H9 (cell line): Measurements from ENCODE around the gene TRMU. TPM values are rescaled to one million over a fixed set of nuclear protein-coding genes. Genes with fewer than 3 reads are reported as not detected.

ENCODE experiments used
- DNase-seq: peaks from one replicate; pipeline ENCODE4 v3.0.0-alpha.2; 2017
- H2AFZ ChIP-seq: one replicate; pipeline ENCODE4 v1.6.1; 2013; ENCODE audit warnings: mild to moderate bottlenecking, low read length, control low read depth, moderate library complexity
- H2AK5ac ChIP-seq: 2 replicates; pipeline ENCODE4 v1.6.1; 2013; ENCODE audit warnings: low read length, control low read depth, mixed read lengths; ENCODE audit not compliant: insufficient read length
- H2BK120ac ChIP-seq: one replicate; pipeline ENCODE4 v1.6.1; 2013; ENCODE audit warnings: low read depth, mild to moderate bottlenecking, low read length, control low read depth, inconsistent platforms; ENCODE audit not compliant: poor library complexity, severe bottlenecking
- H2BK12ac ChIP-seq: 2 replicates; pipeline ENCODE4 v1.6.1; 2013; ENCODE audit warnings: low read length, control low read depth, mixed read lengths, low read depth; ENCODE audit not compliant: insufficient read length
- H2BK15ac ChIP-seq: 2 replicates; pipeline ENCODE4 v1.6.1; 2013; ENCODE audit warnings: low read depth, low read length, control low read depth
- H2BK20ac ChIP-seq: one replicate; pipeline ENCODE4 v1.6.1; 2013; ENCODE audit warnings: low read depth, mild to moderate bottlenecking, low read length, control low read depth, inconsistent platforms; ENCODE audit not compliant: poor library complexity, severe bottlenecking
- H2BK5ac ChIP-seq: 2 replicates; pipeline ENCODE4 v1.6.1; 2013; ENCODE audit warnings: low read length, control low read depth, mixed read lengths; ENCODE audit not compliant: insufficient read length
- H3K14ac ChIP-seq: 2 replicates; pipeline ENCODE4 v1.6.1; 2013; ENCODE audit warnings: low read length, control low read depth; ENCODE audit not compliant: insufficient read depth
- H3K18ac ChIP-seq: 2 replicates; pipeline ENCODE4 v1.6.1; 2013; ENCODE audit warnings: low read depth, mild to moderate bottlenecking, mixed read lengths, low read length, control low read depth; ENCODE audit not compliant: insufficient read length
- H3K23ac ChIP-seq: 2 replicates; pipeline ENCODE4 v1.6.1; 2013; ENCODE audit warnings: low read length, control low read depth, mixed read lengths, low read depth; ENCODE audit not compliant: insufficient read length
- H3K23me2 ChIP-seq: 2 replicates; pipeline ENCODE4 v1.6.1; 2013; ENCODE audit warnings: low read depth, mild to moderate bottlenecking, mixed read lengths, low read length, control low read depth; ENCODE audit not compliant: insufficient read length, poor library complexity, severe bottlenecking
- H3K27ac ChIP-seq: 2 replicates; pipeline ENCODE4 v1.5.1; 2013; ENCODE audit warnings: low read length, control low read depth, mixed read lengths, low read depth; ENCODE audit not compliant: insufficient read length
- H3K27me3 ChIP-seq: 2 replicates; pipeline ENCODE4 v1.6.1; 2013; ENCODE audit warnings: low read length, control low read depth, inconsistent platforms; ENCODE audit not compliant: insufficient read depth
- H3K4ac ChIP-seq: 2 replicates; pipeline ENCODE4 v1.6.1; 2013; ENCODE audit warnings: low read depth, mild to moderate bottlenecking, control low read depth, inconsistent platforms, low read length, moderate library complexity
- H3K4me1 ChIP-seq: 2 replicates; pipeline ENCODE4 v1.6.1; 2013; ENCODE audit warnings: low read length, control low read depth, inconsistent platforms; ENCODE audit not compliant: insufficient read depth
- H3K4me2 ChIP-seq: 2 replicates; pipeline ENCODE4 v1.6.1; 2013; ENCODE audit warnings: low read length, control low read depth, mixed read lengths; ENCODE audit not compliant: insufficient read length, insufficient read depth
- H3K56ac ChIP-seq: 2 replicates; pipeline ENCODE4 v1.6.1; 2013; ENCODE audit warnings: low read depth, mild to moderate bottlenecking, mixed read lengths, low read length, control low read depth; ENCODE audit not compliant: insufficient read length
- H3K79me1 ChIP-seq: 2 replicates; pipeline ENCODE4 v1.6.1; 2013; ENCODE audit warnings: low read depth, mild to moderate bottlenecking, moderate library complexity, low read length, control low read depth, inconsistent platforms; ENCODE audit not compliant: insufficient read depth, poor library complexity, severe bottlenecking
- H3K79me2 ChIP-seq: 2 replicates; pipeline ENCODE4 v1.6.1; 2013; ENCODE audit warnings: low read length, control low read depth, inconsistent platforms; ENCODE audit not compliant: insufficient read depth
- H3K9ac ChIP-seq: 2 replicates; pipeline ENCODE4 v1.6.1; 2013; ENCODE audit warnings: low read length, control low read depth, mixed read lengths; ENCODE audit not compliant: insufficient read length; ENCODE audit errors: extremely low read depth
- H3K9me3 ChIP-seq: one replicate; pipeline ENCODE4 v1.6.1; 2013; ENCODE audit warnings: low read depth, low read length, inconsistent platforms; ENCODE audit not compliant: control insufficient read depth
- H3T11ph ChIP-seq: one replicate; pipeline ENCODE4 v1.6.1; 2013; ENCODE audit warnings: mild to moderate bottlenecking, low read length, control low read depth, inconsistent platforms
- H4K20me1 ChIP-seq: one replicate; pipeline ENCODE4 v1.6.1; 2013; ENCODE audit not compliant: control insufficient read depth, insufficient read length, insufficient read depth
- H4K5ac ChIP-seq: 2 replicates; pipeline ENCODE4 v1.6.1; 2013; ENCODE audit warnings: low read depth, mild to moderate bottlenecking, mixed read lengths, low read length, control low read depth; ENCODE audit not compliant: insufficient read length
- H4K8ac ChIP-seq: replicated peaks from 2 replicates; pipeline ENCODE4 v1.6.1; 2013; ENCODE audit warnings: low read length, control low read depth, mixed read lengths, low read depth; ENCODE audit not compliant: insufficient read length
- H4K91ac ChIP-seq: 2 replicates; pipeline ENCODE4 v1.6.1; 2013; ENCODE audit warnings: low read depth, mild to moderate bottlenecking, moderate library complexity, mixed read lengths, low read length, control low read depth; ENCODE audit not compliant: insufficient read length
- H3K27ac Mint-ChIP-seq, 3 experiments: 2 replicates in 2 of 3; 3 replicates in 1 of 3; pipeline ENCODE4 v1.8.0; 2020 to 2021; ENCODE audit warnings: mixed read lengths in 3 of 3, mild to moderate bottlenecking in 1 of 3, moderate library complexity in 1 of 3
- H3K27me3 Mint-ChIP-seq: 2 replicates; pipeline ENCODE4 v1.8.0; 2021; ENCODE audit warnings: low read depth, mild to moderate bottlenecking, moderate library complexity, mixed read lengths
- H3K36me3 Mint-ChIP-seq, 3 experiments: 2 replicates in 2 of 3; 3 replicates in 1 of 3; pipeline ENCODE4 v1.8.0; 2020 to 2021; ENCODE audit warnings: low read depth in 3 of 3, mixed read lengths in 3 of 3; ENCODE audit not compliant: insufficient read depth in 1 of 3
- H3K4me1 Mint-ChIP-seq, 2 experiments: 2 replicates each; pipeline ENCODE4 v1.8.0; 2020; ENCODE audit warnings: mixed read lengths in 2 of 2
- H3K4me3 Mint-ChIP-seq, 2 experiments: 2 replicates in 1 of 2; 3 replicates in 1 of 2; pipeline ENCODE4 v1.8.0; 2020 to 2021; ENCODE audit warnings: mild to moderate bottlenecking in 2 of 2, mixed read lengths in 2 of 2, moderate library complexity in 1 of 2
- H3K9me3 Mint-ChIP-seq, 2 experiments: 2 replicates in 1 of 2; 3 replicates in 1 of 2; pipeline ENCODE4 v1.8.0; 2020; ENCODE audit warnings: mild to moderate bottlenecking in 2 of 2, mixed read lengths in 2 of 2, moderate library complexity in 1 of 2
- CTCF ChIP-seq: fragments of 200-600 bp; sonication (generic); conservative IDR thresholded peaks from 3 replicates; pipeline ENCODE4 v1.8.0; 2021; ENCODE audit warnings: antibody characterized with exemption, mild to moderate bottlenecking
- WGBS: extraction: QIAGEN DNeasy Blood & Tissue Kit; methylation state at CpG from one replicate; pipeline ENCODE4 v1.1.7; 2013; ENCODE audit warnings: missing lambda C conversion rate, low lambda C conversion rate, mixed read lengths; ENCODE audit not compliant: insufficient read length; ENCODE audit errors: extremely low coverage; 5-methylcytosine and 5-hydroxymethylcytosine counted together
- total RNA-seq: library from RNA; stranded (reverse); gene quantifications from 2 replicates; pipeline ENCODE4 v1.2.1, GENCODE V29; 2021

TRMU gene
- total RNA-seq, 1 experiment from 2014 or later: 86.3 TPM

GRCh38 chr22:46287873-46288751, 47.4 kb upstream of the TRMU start:
- no peaks in the 10 kb centered on the region for H3K9me3 ChIP-seq
- no peak overlapping the region for H3K4ac ChIP-seq
- no peaks in the 10 kb centered on the region for H3K27me3 ChIP-seq
- H4K20me1 ChIP-seq: no peaks in the 10 kb centered on the region
- no peak overlapping the region for H3K56ac ChIP-seq
- H4K91ac ChIP-seq: no peak overlapping the region
- H3K4me3 Mint-ChIP-seq: no peak overlapping the region
- H3K23me2 ChIP-seq: no peaks in the 10 kb centered on the region
- H3K23ac ChIP-seq: no peak overlapping the region
- H2BK15ac ChIP-seq: no peak overlapping the region
- H4K8ac ChIP-seq: no peak overlapping the region
- no peaks in the 10 kb centered on the region; the same call in 1 of the 2 replicates for H3K27me3 Mint-ChIP-seq
- H2AFZ ChIP-seq: no peak overlapping the region
- no peak overlapping the region for H3K27ac ChIP-seq
- H3K27ac Mint-ChIP-seq: peak overlapping the region in 1 of 3 experiments; percentile 77; a peak in 1 of 7 replicates
- H3K79me2 ChIP-seq: no peaks in the 10 kb centered on the region
- WGBS: no CpG with 5 or more reads among the region's 24 CpGs
- peaks cover 11 to 40% (median 38%) of the 10 kb centered on the region in 3 experiments; a peak in 6 of 7 replicates for H3K36me3 Mint-ChIP-seq
- TF ChIP-seq CTCF: no peak
- H4K5ac ChIP-seq: no peak overlapping the region
- no peak overlapping the region for H2AK5ac ChIP-seq
- H3K18ac ChIP-seq: no peak overlapping the region
- no peaks in the 10 kb centered on the region for H3K9me3 Mint-ChIP-seq
- no peaks in the 10 kb centered on the region for H3K4me1 ChIP-seq
- no peak overlapping the region for H2BK120ac ChIP-seq
- H3K4me2 ChIP-seq: no peak overlapping the region
- H2BK20ac ChIP-seq: no peak overlapping the region
- DNase-seq: no peak
- H3T11ph ChIP-seq: no peak overlapping the region
- H2BK12ac ChIP-seq: no peak overlapping the region
- H3K79me1 ChIP-seq: no peaks in the 10 kb centered on the region
- H3K4me1 Mint-ChIP-seq: no peaks in the 10 kb centered on the region
- no peak overlapping the region for H2BK5ac ChIP-seq
- no peak overlapping the region for H3K9ac ChIP-seq
- H3K14ac ChIP-seq: no peak overlapping the region
